Measurements from ENCODE around the gene SEC61A2. TPM values are rescaled to one million over a fixed set of nuclear protein-coding genes. Genes with fewer than 3 reads are reported as not detected.
"Not testable (repeated sequence)": the region's sequence is repeated elsewhere in the genome, so short reads cannot be mapped to it uniquely, and the experiment has no call there.

SEC61A2 gene
- total and polyA plus RNA-seq, 2 of the 8 experiments (the other 6 are each of a cell fraction or from before 2014, with no cell fraction given), result 18.2 to 19.2 TPM

DNA sequence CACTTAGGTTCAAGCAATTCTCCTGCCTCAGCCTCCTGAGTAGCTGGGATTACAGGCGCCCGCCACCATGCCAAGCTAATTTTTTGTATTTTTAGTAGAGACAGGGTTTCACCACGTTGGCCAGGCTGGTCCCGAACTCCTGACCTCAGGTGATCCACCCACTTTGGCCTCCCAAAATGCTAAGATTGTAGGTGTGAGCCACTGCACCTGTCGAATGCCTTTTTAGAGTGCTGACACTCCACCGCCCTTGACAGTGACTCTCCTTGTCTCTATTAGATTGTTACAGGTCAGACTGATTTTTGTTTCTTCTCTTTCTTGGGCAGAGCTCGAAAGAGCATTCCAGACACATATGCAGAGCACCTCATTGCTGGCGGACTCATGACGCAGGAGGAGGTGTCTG, 32.1 kb upstream of the SEC61A2 start:
- H2BK12ac ChIP-seq (ENCODE audit: low read depth, low read length); H3K79me1 ChIP-seq (ENCODE audit: low read depth, low read length); H3K18ac ChIP-seq (ENCODE audit: extremely low read depth, low read length); H2BK15ac ChIP-seq (ENCODE audit: low read length); H3K4me2 ChIP-seq (ENCODE audit: insufficient read depth in 1 of 2, low read depth in 2 of 2, low read length in 2 of 2); FAIRE-seq; H2BK120ac ChIP-seq (replicated peaks; ENCODE audit: low read depth, low read length); H3K4me1 ChIP-seq (replicated peaks in 1 of 4; ENCODE audit: control insufficient read depth in 3 of 4, insufficient read depth in 4 of 4, low read length in 3 of 4); H3K4me3 ChIP-seq (ENCODE audit: extremely low read depth in 1 of 4, insufficient read depth in 2 of 4, low read depth in 3 of 4, low read length in 4 of 4); H3K79me2 ChIP-seq (ENCODE audit: control insufficient read depth in 1 of 2, insufficient read depth in 2 of 2, low read length in 2 of 2); H3K23me2 ChIP-seq (ENCODE audit: low read depth, low read length); H3K9ac ChIP-seq (replicated peaks in 1 of 4; ENCODE audit: extremely low read depth in 1 of 4, low read depth in 3 of 4, low read length in 3 of 4); H4K20me1 ChIP-seq (replicated peaks in 1 of 2; ENCODE audit: control insufficient read depth in 1 of 2, insufficient read depth in 2 of 2, low read length in 2 of 2); H2BK5ac ChIP-seq (ENCODE audit: low read depth, low read length); CTCF ChIA-PET (ENCODE audit: partially characterized antibody); DNase-seq (ENCODE audit: low read depth in 1 of 2, low spot score in 2 of 2); H3K14ac ChIP-seq (ENCODE audit: insufficient read length); H4K5ac ChIP-seq (ENCODE audit: insufficient read length, low read depth, low read length); H4K91ac ChIP-seq (replicated peaks; ENCODE audit: insufficient read length, low read length); H3K23ac ChIP-seq (ENCODE audit: insufficient read length); H2AFZ ChIP-seq (ENCODE audit: low read length); H3K9me3 ChIP-seq (ENCODE audit: insufficient read depth in 2 of 2, low read depth in 1 of 2, low read length in 1 of 2); H3K27ac ChIP-seq (ENCODE audit: low read depth, low read length); H2AK5ac ChIP-seq (ENCODE audit: low read depth, low read length); H4K8ac ChIP-seq (ENCODE audit: extremely low read depth, insufficient read depth, low read length); H3K27me3 ChIP-seq (replicated peaks in 1 of 4; ENCODE audit: control insufficient read depth in 3 of 4, extremely low read depth in 1 of 4, insufficient read depth in 3 of 4, low read length in 3 of 4); H3K4ac ChIP-seq (replicated peaks; ENCODE audit: insufficient read length, low read depth, low read length); H3K56ac ChIP-seq (replicated peaks; ENCODE audit: insufficient read length, low read depth, low read length); H2BK20ac ChIP-seq (ENCODE audit: low read length): not testable (repeated sequence)
- H3K36me3 ChIP-seq (ENCODE audit: control insufficient read depth in 2 of 4, insufficient read depth in 4 of 4, low read length in 3 of 4), result peaks cover 15 to 63% (median 49%) of the 10 kb centered on the region in 4 experiments
- 87% methylated on average over 9 of the region's 9 CpGs; no CpG with 5 or more reads in 1 of the 2 experiments for WGBS, 2 experiments (ENCODE audit: extremely low coverage in 1 of 2, insufficient coverage in 1 of 2, insufficient read length in 1 of 2, insufficient replicate concordance in 2 of 2, low coverage in 1 of 2, low lambda C conversion rate in 2 of 2, missing lambda C conversion rate in 1 of 2)
- POLR2A ChIA-PET (ENCODE audit: partially characterized antibody), result interaction anchor here (1.0 to 1.2 kb wide), 2 partner anchors 11 to 98 kb away, joined by 3 read pairs; partner anchors contain the start of genes CDC123 and NUDT5

Data from H1 (cell line).